Right lobe of liver (tissue), 4 donors: ENCODE measurements around the gene NOD2.

Source experiments
- POLR2A ChIP-seq: fragments of 450-650 bp; IDR thresholded peaks from one replicate; pipeline ENCODE4 v1.6.1; 2017; ENCODE audit warnings: antibody characterized with exemption, mild to moderate bottlenecking
- TF ChIP-seq, protein P1 (sequence below), 4 donors: fragments of 200-600 bp in 3 of 4; fragments of 450-650 bp in 1 of 4; IDR thresholded peaks; one replicate each; pipeline versions ENCODE4 v1.5.1 to v1.8.0; 2016 to 2022; ENCODE audit warnings: antibody characterized with exemption in 4 of 4, mild to moderate bottlenecking in 2 of 4
- donor health status: DM: no; HTN: no; CAD: no.
- donor health status: DM: no; HTN: no; CAD: no.
- donor health status: DM: no; HTN: yes; CAD: no.

DNA sequence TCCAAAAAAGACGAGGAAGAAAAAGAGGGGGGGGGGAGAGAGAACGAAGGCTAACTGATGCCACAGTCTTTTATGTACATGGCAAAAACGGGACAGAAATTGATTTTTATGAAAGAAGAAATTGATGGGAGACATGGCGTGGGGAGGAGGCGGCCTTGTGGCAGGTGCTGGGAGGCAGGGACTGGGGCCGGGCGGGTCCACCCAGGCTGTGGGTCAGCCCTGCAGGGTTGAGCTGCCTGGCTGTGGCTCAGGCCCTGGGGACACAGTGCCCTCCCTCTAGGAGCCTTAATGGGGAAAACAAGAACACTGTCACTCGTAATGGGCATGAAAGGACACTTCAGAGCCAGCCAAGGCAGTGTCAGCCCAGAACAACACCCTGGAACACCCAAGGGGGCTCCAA lies 47.1 kb upstream of the NOD2 start:
- TF ChIP-seq, protein P1, sequence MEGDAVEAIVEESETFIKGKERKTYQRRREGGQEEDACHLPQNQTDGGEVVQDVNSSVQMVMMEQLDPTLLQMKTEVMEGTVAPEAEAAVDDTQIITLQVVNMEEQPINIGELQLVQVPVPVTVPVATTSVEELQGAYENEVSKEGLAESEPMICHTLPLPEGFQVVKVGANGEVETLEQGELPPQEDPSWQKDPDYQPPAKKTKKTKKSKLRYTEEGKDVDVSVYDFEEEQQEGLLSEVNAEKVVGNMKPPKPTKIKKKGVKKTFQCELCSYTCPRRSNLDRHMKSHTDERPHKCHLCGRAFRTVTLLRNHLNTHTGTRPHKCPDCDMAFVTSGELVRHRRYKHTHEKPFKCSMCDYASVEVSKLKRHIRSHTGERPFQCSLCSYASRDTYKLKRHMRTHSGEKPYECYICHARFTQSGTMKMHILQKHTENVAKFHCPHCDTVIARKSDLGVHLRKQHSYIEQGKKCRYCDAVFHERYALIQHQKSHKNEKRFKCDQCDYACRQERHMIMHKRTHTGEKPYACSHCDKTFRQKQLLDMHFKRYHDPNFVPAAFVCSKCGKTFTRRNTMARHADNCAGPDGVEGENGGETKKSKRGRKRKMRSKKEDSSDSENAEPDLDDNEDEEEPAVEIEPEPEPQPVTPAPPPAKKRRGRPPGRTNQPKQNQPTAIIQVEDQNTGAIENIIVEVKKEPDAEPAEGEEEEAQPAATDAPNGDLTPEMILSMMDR (IDR thresholded peaks at IDR 0.05) = no peak
- no peak for TF ChIP-seq POLR2A
